Panc1 (cell line): Measurements from ENCODE around the gene FGF14. TPM values are rescaled to one million over a fixed set of nuclear protein-coding genes. Genes with fewer than 3 reads are reported as not detected.

Experiments
- ATAC-seq: fragments of 200-7000 bp; cut with Tn5 transposase; 2 replicates; pipeline ENCODE4 v1.9.1; 2020; ENCODE audit warnings: mild to moderate bottlenecking, moderate library complexity
- BruUV-seq: library from RNA; stranded (reverse); fragments of 400-500 nt; replicated peaks from 2 replicates; lab custom pipeline; 2021; lab: Mats Ljungman, UMichigan
- CTCF ChIA-PET: fragments of 300-600 bp; sonication (Branson Sonifier 250); formaldehyde crosslinking; loops from one replicate; lab custom pipeline; 2022; ENCODE audit warnings: antibody characterized with exemption; lab: Charles Lee
- POLR2A ChIA-PET: fragments of 300-600 bp; sonication (Branson Sonifier 250); formaldehyde crosslinking; loops from one replicate; lab custom pipeline; 2022; ENCODE audit warnings: antibody characterized with exemption; lab: Charles Lee
- DNase-seq: peaks from one replicate; pipeline ENCODE4 v3.0.0-alpha.2; 2010; ENCODE audit warnings: low read depth, low spot score
- H3K27ac ChIP-seq: 2 replicates; pipeline ENCODE4 v1.5.1; 2011; ENCODE audit warnings: mild to moderate bottlenecking, low read length, inconsistent platforms
- H3K27me3 ChIP-seq: fragments of 200-500 bp; sonication (Bioruptor generic); 2 replicates; pipeline ENCODE4 v1.6.0; 2014; ENCODE audit warnings: low read length, inconsistent platforms; ENCODE audit not compliant: control insufficient read depth, insufficient read depth
- H3K36me3 ChIP-seq: fragments of 200-500 bp; sonication (Bioruptor generic); 2 replicates; pipeline ENCODE4 v1.5.1; 2014; ENCODE audit warnings: inconsistent platforms, mild to moderate bottlenecking, low read length, moderate library complexity; ENCODE audit not compliant: control insufficient read depth, insufficient read depth
- H3K4me1 ChIP-seq: 2 replicates; pipeline ENCODE4 v1.5.1; 2011; ENCODE audit warnings: inconsistent platforms, mild to moderate bottlenecking, low read length, moderate library complexity; ENCODE audit not compliant: control insufficient read depth, insufficient read depth
- H3K4me3 ChIP-seq, 2 experiments: 2 replicates each; pipeline ENCODE4 v1.5.1; 2011 to 2012; ENCODE audit warnings: low read depth in 2 of 2, low read length in 2 of 2, mild to moderate bottlenecking in 2 of 2, inconsistent platforms in 1 of 2, moderate library complexity in 1 of 2
- H3K9me3 ChIP-seq: fragments of 200-500 bp; sonication (Bioruptor generic); 2 replicates; pipeline ENCODE4 v1.5.1; 2014; ENCODE audit warnings: low read depth, mild to moderate bottlenecking, inconsistent platforms, low read length, moderate library complexity; ENCODE audit not compliant: control insufficient read depth, insufficient read depth
- POLR2AphosphoS5 ChIP-seq: IDR thresholded peaks from 2 replicates; pipeline ENCODE4 v1.6.1; 2012; ENCODE audit warnings: mild to moderate bottlenecking, low read depth, low read length, moderate library complexity
- REST ChIP-seq, 2 experiments: IDR thresholded peaks; 2 replicates each; pipeline ENCODE4 v1.6.1; 2011 to 2012; ENCODE audit warnings: low read depth in 2 of 2, control low read depth in 1 of 2, low read length in 1 of 2, mild to moderate bottlenecking in 1 of 2, moderate library complexity in 1 of 2; ENCODE audit not compliant: insufficient read depth in 1 of 2
- SIN3A ChIP-seq: IDR thresholded peaks from 2 replicates; pipeline ENCODE4 v1.6.1; 2012; ENCODE audit warnings: low read depth, mild to moderate bottlenecking, low read length, moderate library complexity, borderline replicate concordance; ENCODE audit not compliant: insufficient read depth
- TCF7L2 ChIP-seq: IDR thresholded peaks from 2 replicates; pipeline ENCODE4 v1.6.1; 2011; ENCODE audit warnings: mild to moderate bottlenecking, low read depth, low read length, inconsistent platforms
- in situ Hi-C: cut with HindIII; loops from 2 replicates; pipeline ENCODE4 v1.10.0; 2016; ENCODE audit warnings: low sequenced_read_pairs, low pct_unique_long_range_greater_than_20kb
- intact Hi-C: fragments of 100-400 bp; cut with micrococcal nuclease; formaldehyde crosslinking; loops from one replicate; pipeline ENCODE4 v1.10.0; 2022; ENCODE audit not compliant: unreplicated experiment
- total RNA-seq: library from RNA; stranded (reverse); gene quantifications from one replicate; pipeline ENCODE4 v1.2.1, GENCODE V29; 2021; ENCODE audit not compliant: unreplicated experiment
- TF ChIP-seq, protein P1 (sequence below): fragments of 450-650 bp; IDR thresholded peaks from 2 replicates; pipeline ENCODE4 v1.5.1; 2017; ENCODE audit warnings: mild to moderate bottlenecking

FGF14 gene
- total RNA-seq, 1 experiment from 2014 or later: 0.03 TPM

DNA sequence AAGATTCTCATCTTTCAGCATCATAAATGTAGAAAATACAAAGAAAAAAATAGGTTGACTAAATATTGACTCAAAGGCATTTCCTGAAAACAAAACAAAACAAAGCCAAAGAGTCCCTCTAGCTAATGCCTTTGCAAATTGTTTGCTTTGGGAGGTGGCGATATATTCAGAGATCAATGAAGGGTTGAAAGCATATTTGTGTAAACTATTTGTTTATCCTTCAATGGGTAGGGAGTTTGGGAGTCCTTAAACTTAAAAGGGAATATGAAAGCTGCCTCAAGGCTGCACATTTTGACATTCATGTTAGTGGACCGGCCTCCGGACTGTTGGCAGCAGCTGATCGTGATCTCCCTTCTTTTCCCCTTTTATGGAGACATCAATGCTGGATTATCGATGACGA lies 691.9 kb downstream of the FGF14 start:
- no peaks in the 10 kb centered on the region for H3K9me3 ChIP-seq
- ChIA-PET CTCF (no interaction called here), POLR2A (no interaction called here)
- no TSS peak for BruUV-seq
- H3K4me1 ChIP-seq: no peaks in the 10 kb centered on the region
- in situ Hi-C loops (no loop called here), intact Hi-C loops (no loop called here)
- H3K27ac ChIP-seq: no peak overlapping the region
- no peak for ATAC-seq
- no peak overlapping the region for H3K4me3 ChIP-seq
- no peak for DNase-seq
- TF ChIP-seq REST (IDR thresholded peaks at IDR 0.05; ENCODE audit: insufficient read depth in 1 of 2, low read depth in 2 of 2, low read length in 1 of 2): no peak
- TF ChIP-seq, protein P1, sequence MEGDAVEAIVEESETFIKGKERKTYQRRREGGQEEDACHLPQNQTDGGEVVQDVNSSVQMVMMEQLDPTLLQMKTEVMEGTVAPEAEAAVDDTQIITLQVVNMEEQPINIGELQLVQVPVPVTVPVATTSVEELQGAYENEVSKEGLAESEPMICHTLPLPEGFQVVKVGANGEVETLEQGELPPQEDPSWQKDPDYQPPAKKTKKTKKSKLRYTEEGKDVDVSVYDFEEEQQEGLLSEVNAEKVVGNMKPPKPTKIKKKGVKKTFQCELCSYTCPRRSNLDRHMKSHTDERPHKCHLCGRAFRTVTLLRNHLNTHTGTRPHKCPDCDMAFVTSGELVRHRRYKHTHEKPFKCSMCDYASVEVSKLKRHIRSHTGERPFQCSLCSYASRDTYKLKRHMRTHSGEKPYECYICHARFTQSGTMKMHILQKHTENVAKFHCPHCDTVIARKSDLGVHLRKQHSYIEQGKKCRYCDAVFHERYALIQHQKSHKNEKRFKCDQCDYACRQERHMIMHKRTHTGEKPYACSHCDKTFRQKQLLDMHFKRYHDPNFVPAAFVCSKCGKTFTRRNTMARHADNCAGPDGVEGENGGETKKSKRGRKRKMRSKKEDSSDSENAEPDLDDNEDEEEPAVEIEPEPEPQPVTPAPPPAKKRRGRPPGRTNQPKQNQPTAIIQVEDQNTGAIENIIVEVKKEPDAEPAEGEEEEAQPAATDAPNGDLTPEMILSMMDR: no peak
- no peak for TF ChIP-seq TCF7L2
- no peak for TF ChIP-seq POLR2AphosphoS5
- no peak for TF ChIP-seq SIN3A
- no peaks in the 10 kb centered on the region for H3K36me3 ChIP-seq
- no peaks in the 10 kb centered on the region for H3K27me3 ChIP-seq

DNA sequence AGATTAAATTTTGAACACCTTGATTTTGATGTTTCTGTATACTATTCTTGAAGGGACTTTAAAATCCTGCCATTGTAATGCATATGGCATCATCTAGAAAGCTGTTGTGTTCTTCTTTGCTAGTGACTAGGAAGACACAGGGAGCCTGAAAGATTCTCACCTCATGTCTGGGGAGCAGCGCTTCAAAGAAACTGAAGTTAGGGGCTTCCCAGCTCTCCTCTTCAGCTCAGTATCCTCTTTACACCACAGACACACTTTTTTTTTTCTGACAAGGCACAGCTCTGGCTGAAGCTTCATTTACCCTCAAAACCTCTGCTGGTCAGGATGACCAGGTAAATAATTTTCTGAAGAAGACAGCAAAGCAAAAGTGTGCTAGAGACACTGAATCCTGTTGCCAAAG lies 693.7 kb downstream of the FGF14 start:
- intact Hi-C loops (no loop called here), in situ Hi-C loops (no loop called here)
- H3K36me3 ChIP-seq: no peaks in the 10 kb centered on the region
- H3K4me3 ChIP-seq: no peak overlapping the region
- H3K27me3 ChIP-seq: no peaks in the 10 kb centered on the region
- H3K27ac ChIP-seq: no peak overlapping the region
- no peak for TF ChIP-seq TCF7L2
- TF ChIP-seq, protein P1: no peak
- no peak for TF ChIP-seq POLR2AphosphoS5
- TF ChIP-seq SIN3A: no peak
- TF ChIP-seq REST (IDR thresholded peaks at IDR 0.05; ENCODE audit: insufficient read depth in 1 of 2, low read depth in 2 of 2, low read length in 1 of 2): no peak
- POLR2A ChIA-PET: no interaction called here
- no peak for ATAC-seq
- no peaks in the 10 kb centered on the region for H3K9me3 ChIP-seq
- H3K4me1 ChIP-seq: no peaks in the 10 kb centered on the region
- no TSS peak for BruUV-seq
- CTCF ChIA-PET: no interaction called here
- no peak for DNase-seq
